T-helper 2 cell treated with Interferon-gamma antibody and Interleukin-4, amounts not matched to agents 5 μg/mL and 100 μg/mL, for 36 hours (primary cell): ENCODE data around the gene SBF2.
"Not testable (repeated sequence)": the region's sequence is repeated elsewhere in the genome, so short reads cannot be mapped to it uniquely, and the experiment has no call there.

Experiments
- DNase-seq: peaks from one replicate; pipeline ENCODE4 v3.0.0; 2021; ENCODE audit warnings: low spot score
- H3K27ac Mint-ChIP-seq: one replicate; pipeline ENCODE4 v1.8.0; 2021; ENCODE audit warnings: mild to moderate bottlenecking, mixed read lengths
- H3K27me3 Mint-ChIP-seq: one replicate; pipeline ENCODE4 v1.8.0; 2021; ENCODE audit warnings: low read depth, mixed read lengths
- H3K36me3 Mint-ChIP-seq: one replicate; pipeline ENCODE4 v1.8.0; 2021; ENCODE audit warnings: low read depth, mixed read lengths
- H3K4me1 Mint-ChIP-seq: one replicate; pipeline ENCODE4 v1.8.0; 2021; ENCODE audit warnings: low read depth, mixed read lengths
- H3K4me3 Mint-ChIP-seq: one replicate; pipeline ENCODE4 v1.8.0; 2022; ENCODE audit warnings: mild to moderate bottlenecking, moderate library complexity, mixed read lengths
- H3K9me3 Mint-ChIP-seq: one replicate; pipeline ENCODE4 v1.8.0; 2021; ENCODE audit warnings: mixed read lengths

Gene SBF2

DNA sequence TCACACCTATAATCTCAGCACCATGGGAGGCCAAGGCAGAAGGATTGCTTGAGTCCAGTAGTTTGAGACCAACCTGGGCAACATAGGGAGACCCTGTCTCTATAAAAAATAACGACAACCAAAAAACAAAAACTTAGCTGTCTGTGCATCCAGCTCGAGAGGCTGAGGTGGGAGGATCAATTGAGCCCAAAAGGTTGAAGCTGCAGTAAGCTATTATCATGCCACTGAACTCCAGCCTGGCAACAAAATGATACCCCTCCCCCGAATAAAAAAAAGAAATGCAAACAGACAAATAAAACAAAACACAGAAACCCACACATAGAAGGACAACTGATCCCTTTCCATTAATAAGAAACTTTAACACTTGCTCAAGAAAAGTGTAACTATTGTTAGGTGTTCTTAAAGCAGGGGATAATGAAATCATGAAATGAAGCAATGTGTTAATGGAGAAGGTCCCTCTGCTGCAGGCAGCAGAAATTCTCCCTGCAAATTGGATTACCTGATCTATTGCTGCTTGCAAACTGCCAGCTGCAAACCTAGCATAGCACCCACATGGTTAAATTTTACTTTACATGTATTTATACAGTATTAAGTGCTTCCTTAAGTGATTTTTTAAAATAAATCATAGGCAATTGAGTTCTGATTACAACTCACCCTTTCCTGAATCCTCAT, 226.3 kb downstream of the SBF2 start:
- Mint-ChIP-seq H3K9me3 (no peaks in the 10 kb centered on the region), H3K36me3 (no peaks in the 10 kb centered on the region), H3K4me1 (no peaks in the 10 kb centered on the region), H3K27me3 (no peaks in the 10 kb centered on the region), H3K27ac (no peak overlapping the region), H3K4me3 (no peak overlapping the region)
- no peak for DNase-seq

DNA sequence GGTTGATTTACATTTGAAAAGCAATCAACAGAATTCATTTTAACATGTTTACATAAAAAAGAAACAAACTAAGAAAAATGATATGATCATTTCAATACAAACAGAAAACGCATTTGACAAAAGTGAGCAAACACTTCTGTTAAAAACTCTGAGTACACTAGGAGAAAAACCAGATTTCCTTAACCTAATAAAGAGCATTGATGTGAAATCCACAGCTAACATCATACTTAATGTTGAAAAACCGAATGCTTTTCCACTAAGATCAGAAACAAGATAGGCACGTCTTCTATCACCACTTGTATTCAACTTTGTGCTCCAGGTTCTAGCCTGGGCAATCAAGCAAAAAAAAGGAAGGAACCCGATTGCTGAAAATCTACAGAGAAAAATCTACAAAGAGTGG, 227.6 kb downstream of the SBF2 start:
- Mint-ChIP-seq H3K27ac (no peak overlapping the region), H3K27me3 (no peaks in the 10 kb centered on the region), H3K4me3 (no peak overlapping the region)

DNA sequence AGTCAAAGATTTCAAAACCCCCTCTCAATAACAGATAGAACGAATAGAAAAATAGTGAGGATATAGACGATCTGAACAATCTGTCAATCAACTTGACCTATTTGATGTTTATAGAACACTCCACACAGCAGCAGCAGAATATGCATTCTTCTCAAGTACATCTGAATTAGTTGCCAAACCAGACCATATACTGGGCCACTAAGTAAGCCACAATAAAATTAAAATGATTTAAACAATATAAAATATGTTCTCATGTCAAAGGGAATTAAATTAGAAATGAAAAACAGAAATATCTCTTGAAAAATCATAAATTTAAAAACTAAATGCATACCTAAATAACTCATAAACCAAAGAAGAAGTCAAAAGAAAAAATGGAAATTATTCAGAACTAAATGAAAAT, 229.2 kb downstream of the SBF2 start:
- DNase-seq, result no peak
- Mint-ChIP-seq H3K27ac (no peak overlapping the region), H3K9me3 (peaks cover 20% of the 10 kb centered on the region), H3K27me3 (no peaks in the 10 kb centered on the region), H3K4me1 (no peaks in the 10 kb centered on the region), H3K36me3 (no peaks in the 10 kb centered on the region), H3K4me3 (no peak overlapping the region)

More for the DNA sequence above, 227.6 kb downstream of the SBF2 start:
- Mint-ChIP-seq H3K4me1 (no peaks in the 10 kb centered on the region), H3K9me3 (peaks cover 12% of the 10 kb centered on the region), H3K36me3 (no peaks in the 10 kb centered on the region)
- DNase-seq, result no peak

DNA sequence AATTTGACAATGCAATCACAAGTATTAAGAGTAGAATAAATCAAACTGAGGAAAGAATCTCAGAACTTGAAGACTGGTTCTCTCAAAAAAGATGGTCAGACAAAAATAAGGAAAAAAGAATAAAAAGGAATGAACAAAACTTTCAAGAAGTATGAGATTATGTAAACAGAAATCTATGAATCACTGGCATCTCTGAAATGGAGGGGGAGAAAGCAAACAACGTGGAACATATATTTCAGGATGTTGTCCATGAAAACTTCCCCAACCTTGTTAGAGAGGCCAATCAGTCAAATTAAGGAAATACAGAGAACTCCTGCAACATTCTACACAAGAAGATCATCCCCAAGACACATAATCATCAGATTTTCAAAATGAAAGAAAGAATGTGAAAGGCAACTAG, 235.7 kb downstream of the SBF2 start:
- H3K27ac Mint-ChIP-seq, result no peak overlapping the region
- DNase-seq, result no peak
- H3K4me3 Mint-ChIP-seq, result no peak overlapping the region
- peaks cover 46% of the 10 kb centered on the region for H3K9me3 Mint-ChIP-seq
- no peaks in the 10 kb centered on the region for H3K4me1 Mint-ChIP-seq
- no peaks in the 10 kb centered on the region for H3K27me3 Mint-ChIP-seq
- H3K36me3 Mint-ChIP-seq, result no peaks in the 10 kb centered on the region

DNA sequence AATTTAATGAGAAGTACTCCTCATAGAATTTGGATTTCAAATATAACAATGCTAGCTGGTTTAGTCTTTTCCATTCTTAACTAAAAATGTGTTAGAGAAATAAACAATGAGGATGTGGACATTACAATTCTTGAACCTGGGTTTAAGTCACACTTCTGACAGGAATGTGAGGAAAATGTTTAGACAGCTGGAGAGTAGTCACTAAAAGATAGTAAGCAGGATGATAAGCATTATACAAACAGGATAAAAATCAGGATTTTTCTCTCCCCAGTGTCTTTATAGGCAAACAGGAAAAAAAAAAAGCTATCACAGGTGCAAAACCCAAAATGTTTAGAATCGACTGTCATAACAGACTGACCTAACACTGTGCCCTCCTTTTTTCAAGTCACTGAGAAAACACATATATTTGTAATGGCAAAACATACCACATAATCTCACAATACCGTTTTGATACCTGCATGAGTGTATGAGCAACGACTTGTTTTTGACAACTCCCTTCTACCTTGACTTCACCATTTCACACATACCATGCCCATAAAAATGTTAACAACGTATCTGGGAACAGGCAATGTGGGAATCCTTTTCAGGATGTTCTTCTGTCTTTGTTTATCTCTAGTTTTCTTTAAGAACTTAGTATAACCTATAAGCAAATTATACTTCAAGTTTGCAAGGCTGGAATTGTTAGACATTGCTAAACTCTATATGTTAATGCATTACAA, 242.0 kb downstream of the SBF2 start:
- DNase-seq, result no peak
- Mint-ChIP-seq H3K27ac (no peak overlapping the region), H3K4me3 (no peak overlapping the region), H3K27me3 (no peaks in the 10 kb centered on the region), H3K9me3 (peaks cover 5% of the 10 kb centered on the region), H3K36me3 (no peaks in the 10 kb centered on the region), H3K4me1 (no peaks in the 10 kb centered on the region)

DNA sequence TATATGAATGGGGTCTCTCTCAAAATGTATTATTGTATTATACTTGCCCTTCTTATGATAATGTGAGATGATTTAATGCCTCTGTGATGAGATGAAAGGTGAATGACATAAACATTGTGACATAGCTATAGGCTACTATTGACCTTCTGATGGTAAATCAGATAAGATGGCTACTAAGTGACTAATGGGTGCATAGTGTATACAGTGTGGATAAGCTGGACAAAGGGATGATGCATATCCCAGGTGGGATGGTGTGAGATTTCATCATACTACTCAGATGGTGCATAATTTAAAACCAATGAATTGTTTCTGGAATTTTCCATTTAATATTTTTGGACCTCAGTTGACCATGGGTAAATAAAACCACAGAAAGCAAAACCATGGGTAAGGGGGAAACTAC, 243.5 kb downstream of the SBF2 start:
- H3K27ac Mint-ChIP-seq, result no peak overlapping the region
- no peak for DNase-seq
- H3K4me1 Mint-ChIP-seq, result no peaks in the 10 kb centered on the region
- no peak overlapping the region for H3K4me3 Mint-ChIP-seq
- peaks cover 4% of the 10 kb centered on the region for H3K9me3 Mint-ChIP-seq
- no peaks in the 10 kb centered on the region for H3K27me3 Mint-ChIP-seq
- H3K36me3 Mint-ChIP-seq, result no peaks in the 10 kb centered on the region

DNA sequence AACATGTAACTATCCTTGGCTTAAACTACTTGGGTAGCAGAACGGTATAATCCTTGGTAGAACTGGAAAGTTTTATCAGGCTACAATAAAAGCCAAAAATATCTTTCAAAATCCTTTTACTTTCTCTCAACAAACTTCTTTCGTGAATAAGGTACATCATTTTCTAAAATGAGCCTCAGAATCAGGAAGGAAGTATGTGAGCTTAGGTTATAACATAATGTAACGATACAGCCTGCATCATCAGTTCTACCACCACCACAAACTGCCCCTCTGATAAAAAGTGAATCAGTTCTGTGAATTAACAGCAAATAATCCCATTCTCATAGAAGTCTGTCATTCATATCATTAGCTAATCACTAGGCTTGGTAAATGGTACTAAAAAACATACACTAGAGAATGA, 244.3 kb downstream of the SBF2 start:
- no peaks in the 10 kb centered on the region for H3K27me3 Mint-ChIP-seq
- H3K4me1 Mint-ChIP-seq, result no peaks in the 10 kb centered on the region
- H3K36me3 Mint-ChIP-seq, result no peaks in the 10 kb centered on the region
- H3K9me3 Mint-ChIP-seq, result peaks cover 5% of the 10 kb centered on the region
- H3K27ac Mint-ChIP-seq, result no peak overlapping the region
- no peak overlapping the region for H3K4me3 Mint-ChIP-seq
- DNase-seq, result no peak

DNA sequence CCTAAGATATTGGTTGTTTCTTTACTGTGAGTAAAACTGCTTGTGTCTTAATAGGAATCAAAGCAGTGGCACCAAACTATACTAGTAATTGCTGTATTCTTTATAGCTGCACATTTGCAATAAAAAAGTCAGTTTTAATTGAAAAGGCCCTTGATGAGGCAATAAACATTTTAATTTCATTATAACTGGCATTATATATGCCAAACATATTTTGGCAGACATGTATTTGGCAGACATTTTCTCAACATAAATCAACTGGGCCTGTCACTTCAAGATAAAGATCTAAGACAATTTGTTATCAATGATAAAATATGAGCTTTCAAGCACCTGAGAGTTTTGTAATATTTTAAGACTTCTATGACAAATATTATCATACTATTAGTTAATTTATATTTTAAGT, 245.7 kb downstream of the SBF2 start:
- Mint-ChIP-seq H3K9me3 (peaks cover 16% of the 10 kb centered on the region), H3K27ac (no peak overlapping the region), H3K4me1 (no peaks in the 10 kb centered on the region), H3K36me3 (peaks cover 2% of the 10 kb centered on the region), H3K27me3 (no peaks in the 10 kb centered on the region), H3K4me3 (no peak overlapping the region)
- DNase-seq, result no peak

DNA sequence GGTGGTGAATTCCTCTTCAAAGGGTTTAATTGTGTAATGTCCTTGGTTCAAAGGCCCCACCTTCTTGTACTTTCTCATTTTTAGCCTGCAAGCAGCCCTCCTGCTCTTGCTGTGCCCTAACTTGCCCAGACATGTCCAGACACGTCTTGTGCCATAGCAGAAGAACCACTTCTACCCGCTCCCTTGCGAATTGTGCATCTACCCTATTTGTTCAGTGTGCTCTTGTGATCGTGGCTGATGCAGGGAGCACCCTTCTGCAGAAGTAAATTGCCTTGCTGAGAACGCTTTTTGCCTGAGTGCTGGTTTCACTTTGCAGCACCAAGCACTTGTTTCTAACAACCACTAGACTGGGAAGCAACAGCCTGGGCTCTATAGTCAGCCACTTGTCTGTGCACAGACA, 249.4 kb downstream of the SBF2 start:
- Mint-ChIP-seq H3K9me3 (peaks cover 21% of the 10 kb centered on the region), H3K27ac (no peak overlapping the region), H3K4me3 (no peak overlapping the region), H3K27me3 (no peaks in the 10 kb centered on the region), H3K4me1 (no peaks in the 10 kb centered on the region), H3K36me3 (peaks cover 4% of the 10 kb centered on the region)
- DNase-seq, result no peak

DNA sequence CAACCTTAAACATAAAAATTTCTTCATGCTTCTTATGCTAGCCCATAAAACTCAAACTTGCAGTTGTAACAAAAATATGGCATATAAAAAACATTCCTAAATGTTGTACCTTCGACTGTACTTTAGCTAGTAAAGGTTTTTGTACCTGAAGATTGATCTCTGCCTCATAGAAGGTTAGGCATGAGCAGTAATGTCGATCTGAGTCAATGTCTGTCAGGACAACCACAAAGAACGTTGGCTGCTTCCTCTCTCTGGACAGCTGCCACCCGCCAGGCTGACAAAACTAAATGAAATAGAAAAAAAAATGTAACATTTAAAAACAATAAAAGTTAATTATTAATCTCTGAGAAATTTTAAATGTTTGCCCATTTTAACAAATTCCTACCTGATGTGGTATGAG, 251.3 kb downstream of the SBF2 start:
- H3K9me3 Mint-ChIP-seq, result peaks cover 21% of the 10 kb centered on the region
- H3K27ac Mint-ChIP-seq, result no peak overlapping the region
- H3K27me3 Mint-ChIP-seq, result no peaks in the 10 kb centered on the region
- no peak for DNase-seq
- H3K4me1 Mint-ChIP-seq, result no peaks in the 10 kb centered on the region
- H3K36me3 Mint-ChIP-seq, result peaks cover 4% of the 10 kb centered on the region
- H3K4me3 Mint-ChIP-seq, result no peak overlapping the region

DNA sequence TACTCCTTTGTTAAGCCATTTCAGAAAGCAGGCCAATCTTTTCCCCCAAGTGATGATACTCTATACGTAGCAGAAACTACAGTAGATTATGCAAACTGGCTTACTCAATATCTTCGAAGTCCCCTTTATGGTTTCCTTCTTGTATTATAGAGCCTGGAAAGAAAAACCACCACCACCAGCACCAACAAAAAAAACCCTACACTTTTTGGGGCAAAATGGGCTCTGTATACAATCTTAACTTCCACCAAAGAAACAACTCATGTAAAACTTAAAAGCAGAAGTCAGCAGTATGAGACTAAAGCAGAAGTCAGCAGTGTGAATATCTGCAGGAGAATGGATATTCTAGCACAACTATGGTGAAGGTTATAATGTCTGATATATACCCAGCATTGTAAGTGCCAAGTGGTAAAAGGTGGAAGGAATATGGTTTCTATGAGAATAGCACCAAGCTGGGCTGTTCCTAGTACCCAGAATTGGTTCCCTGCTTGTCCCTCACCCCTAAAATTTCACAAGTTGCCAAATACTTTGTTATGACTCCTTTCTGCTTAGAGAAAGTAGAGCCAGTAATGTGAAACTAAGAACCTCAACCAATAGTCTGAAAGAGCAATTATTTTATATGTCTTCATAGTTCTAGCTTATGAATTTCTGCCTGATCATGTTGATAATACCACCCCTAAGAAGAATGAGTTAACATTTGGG, 252.1 kb downstream of the SBF2 start:
- no peak for DNase-seq
- Mint-ChIP-seq H3K36me3 (peaks cover 4% of the 10 kb centered on the region), H3K27ac (no peak overlapping the region), H3K4me1 (no peaks in the 10 kb centered on the region), H3K9me3 (peaks cover 19% of the 10 kb centered on the region), H3K27me3 (no peaks in the 10 kb centered on the region), H3K4me3 (no peak overlapping the region)

DNA sequence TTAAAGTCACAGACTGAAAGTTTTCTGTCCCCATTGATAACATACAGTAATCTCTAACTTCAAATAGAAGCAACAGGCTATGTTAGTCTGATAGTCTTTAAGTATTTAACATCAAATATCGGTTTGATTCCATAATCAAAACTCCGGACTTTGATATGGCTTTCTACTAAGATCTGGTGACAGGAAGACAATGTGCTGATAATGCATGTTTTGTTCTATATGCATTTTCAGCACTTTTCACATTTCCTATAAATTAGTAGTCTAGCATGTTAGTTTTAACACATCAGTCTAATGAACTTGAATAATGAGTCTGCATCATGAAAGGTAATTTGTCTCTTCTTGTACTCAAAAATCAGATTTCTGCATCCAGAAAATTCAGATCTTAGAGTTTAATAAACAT, 252.7 kb downstream of the SBF2 start:
- Mint-ChIP-seq H3K36me3 (peaks cover 4% of the 10 kb centered on the region), H3K27ac (no peak overlapping the region), H3K4me1 (no peaks in the 10 kb centered on the region), H3K27me3 (no peaks in the 10 kb centered on the region), H3K4me3 (no peak overlapping the region), H3K9me3 (peaks cover 17% of the 10 kb centered on the region)
- DNase-seq, result no peak

DNA sequence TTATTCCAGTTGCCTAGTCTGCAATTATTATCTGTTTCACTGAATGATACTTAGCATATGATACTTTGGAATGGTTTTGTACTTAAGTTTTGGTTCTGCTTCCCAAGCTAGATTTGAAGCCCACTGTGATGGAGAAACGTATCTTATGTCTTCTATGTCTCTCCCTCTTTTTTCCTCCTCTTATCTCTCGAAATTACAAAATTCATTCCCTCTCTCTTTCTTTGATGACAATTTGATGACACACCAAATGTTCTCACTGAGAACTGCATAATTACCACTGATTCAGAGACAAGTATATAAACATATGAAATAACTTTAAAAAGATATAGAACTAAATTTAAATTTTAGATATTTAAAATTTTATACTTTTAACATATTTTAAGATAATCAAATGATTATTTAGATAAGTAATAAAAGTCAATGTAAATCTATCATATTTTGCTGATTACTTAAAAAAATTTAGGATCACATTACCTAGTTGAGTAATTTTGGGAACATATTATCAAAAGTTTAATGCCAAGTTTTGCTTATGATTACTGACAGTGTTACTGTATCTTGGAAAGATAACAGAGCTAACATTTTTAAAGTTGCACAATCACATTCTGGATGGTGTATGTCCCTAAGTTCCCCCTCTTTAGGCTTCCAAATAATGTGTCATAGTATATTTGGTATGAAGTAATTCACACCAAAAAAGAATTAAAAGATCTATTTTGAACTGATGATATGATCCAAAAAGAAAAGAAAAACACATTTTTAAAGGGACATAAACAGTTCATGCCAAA, 255.3 kb downstream of the SBF2 start:
- Mint-ChIP-seq H3K27me3 (no peaks in the 10 kb centered on the region), H3K9me3 (peaks cover 7% of the 10 kb centered on the region), H3K27ac (no peak overlapping the region), H3K4me1 (no peaks in the 10 kb centered on the region), H3K36me3 (peaks cover 2% of the 10 kb centered on the region), H3K4me3 (no peak overlapping the region)
- no peak for DNase-seq

DNA sequence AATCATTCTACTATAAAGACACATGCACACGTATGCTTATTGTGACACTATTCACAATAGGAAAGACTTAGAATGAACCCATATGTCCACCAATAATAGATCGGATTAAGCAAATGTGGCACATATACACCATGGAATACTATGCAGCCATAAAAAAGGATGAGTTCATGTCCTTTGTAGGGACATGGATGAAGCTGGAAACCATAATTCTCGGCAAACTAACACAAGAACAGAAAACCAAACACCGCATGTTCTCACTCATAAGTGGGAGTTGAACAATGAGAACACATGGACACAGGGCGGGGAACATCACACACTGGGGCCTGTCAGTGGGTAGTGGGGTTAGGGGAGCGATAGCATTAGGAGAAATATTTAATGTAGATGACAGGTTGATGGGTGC, 258.1 kb downstream of the SBF2 start:
- not testable (repeated sequence) for H3K27ac Mint-ChIP-seq, H3K4me3 Mint-ChIP-seq, H3K27me3 Mint-ChIP-seq, DNase-seq, H3K4me1 Mint-ChIP-seq, H3K9me3 Mint-ChIP-seq, H3K36me3 Mint-ChIP-seq
